ENCODE measurements around the gene SF3B6. TPM values are rescaled to one million over a fixed set of nuclear protein-coding genes. Genes with fewer than 3 reads are reported as not detected.

The SF3B6 gene
- total RNA-seq, 1 experiment from 2014 or later: 132 TPM

DNA sequence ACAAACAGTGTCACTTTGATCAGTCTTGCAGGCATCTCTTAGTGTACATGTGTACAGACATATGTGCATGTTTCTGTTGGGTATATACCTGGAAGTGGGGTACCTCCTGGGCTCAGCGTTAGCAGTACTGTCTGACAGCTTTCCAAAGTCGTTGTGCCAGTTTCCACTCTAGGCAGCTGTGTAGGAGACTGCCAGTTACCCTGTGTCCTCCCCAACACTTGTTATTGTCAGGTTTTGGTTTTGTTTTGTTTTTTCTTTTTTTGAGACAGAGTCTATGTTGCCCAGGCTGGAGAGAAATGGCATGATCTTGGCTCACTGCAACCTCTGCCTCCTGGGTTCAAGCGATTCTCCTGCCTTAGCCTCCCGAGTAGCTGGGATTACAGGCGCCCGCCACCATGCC lies 20.4 kb downstream of the SF3B6 start:
- H3K27ac ChIP-seq (ENCODE audit: insufficient read length, low read depth, low read length): no peak overlapping the region
- no peak overlapping the region for H3K23ac ChIP-seq (ENCODE audit: insufficient read length, low read depth, low read length)
- TF ChIP-seq, protein P1, sequence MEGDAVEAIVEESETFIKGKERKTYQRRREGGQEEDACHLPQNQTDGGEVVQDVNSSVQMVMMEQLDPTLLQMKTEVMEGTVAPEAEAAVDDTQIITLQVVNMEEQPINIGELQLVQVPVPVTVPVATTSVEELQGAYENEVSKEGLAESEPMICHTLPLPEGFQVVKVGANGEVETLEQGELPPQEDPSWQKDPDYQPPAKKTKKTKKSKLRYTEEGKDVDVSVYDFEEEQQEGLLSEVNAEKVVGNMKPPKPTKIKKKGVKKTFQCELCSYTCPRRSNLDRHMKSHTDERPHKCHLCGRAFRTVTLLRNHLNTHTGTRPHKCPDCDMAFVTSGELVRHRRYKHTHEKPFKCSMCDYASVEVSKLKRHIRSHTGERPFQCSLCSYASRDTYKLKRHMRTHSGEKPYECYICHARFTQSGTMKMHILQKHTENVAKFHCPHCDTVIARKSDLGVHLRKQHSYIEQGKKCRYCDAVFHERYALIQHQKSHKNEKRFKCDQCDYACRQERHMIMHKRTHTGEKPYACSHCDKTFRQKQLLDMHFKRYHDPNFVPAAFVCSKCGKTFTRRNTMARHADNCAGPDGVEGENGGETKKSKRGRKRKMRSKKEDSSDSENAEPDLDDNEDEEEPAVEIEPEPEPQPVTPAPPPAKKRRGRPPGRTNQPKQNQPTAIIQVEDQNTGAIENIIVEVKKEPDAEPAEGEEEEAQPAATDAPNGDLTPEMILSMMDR (conservative IDR thresholded peaks at IDR 0.05): no peak
- H3K79me1 ChIP-seq (ENCODE audit: insufficient read depth, low read depth, low read length, poor library complexity, severe bottlenecking): no peaks in the 10 kb centered on the region
- H2BK20ac ChIP-seq (ENCODE audit: low read depth, low read length, poor library complexity, severe bottlenecking): no peak overlapping the region
- no peak overlapping the region for H3K9ac ChIP-seq (ENCODE audit: extremely low read depth, insufficient read length, low read length)
- H3K27me3 ChIP-seq (ENCODE audit: insufficient read depth, low read length): no peaks in the 10 kb centered on the region
- no peak overlapping the region for H4K91ac ChIP-seq (ENCODE audit: insufficient read length, low read depth, low read length)
- WGBS (ENCODE audit: extremely low coverage, insufficient read length, low lambda C conversion rate): no CpG with 5 or more reads among the region's 6 CpGs
- H4K20me1 ChIP-seq (ENCODE audit: control insufficient read depth, insufficient read depth, insufficient read length): no peaks in the 10 kb centered on the region
- Mint-ChIP-seq H3K36me3 (ENCODE audit: insufficient read depth in 1 of 3, low read depth in 3 of 3) (peaks cover 17 to 26% (median 18%) of the 10 kb centered on the region in 3 experiments), H3K27me3 (ENCODE audit: low read depth) (no peaks in the 10 kb centered on the region), H3K4me3 (no peak overlapping the region), H3K9me3 (no peaks in the 10 kb centered on the region), H3K4me1 (peaks cover 0 to 3% of the 10 kb centered on the region in 2 experiments; a peak in 2 of 4 replicates), H3K27ac (no peak overlapping the region)
- no peak overlapping the region for H2BK15ac ChIP-seq (ENCODE audit: low read depth, low read length)
- H3K23me2 ChIP-seq (ENCODE audit: insufficient read length, low read depth, low read length, poor library complexity, severe bottlenecking): no peaks in the 10 kb centered on the region
- no peaks in the 10 kb centered on the region for H3K9me3 ChIP-seq (ENCODE audit: control insufficient read depth, low read depth, low read length)
- H2BK120ac ChIP-seq (ENCODE audit: low read depth, low read length, poor library complexity, severe bottlenecking): no peak overlapping the region
- no peak overlapping the region for H2AK5ac ChIP-seq (ENCODE audit: insufficient read length, low read length)
- H3T11ph ChIP-seq (ENCODE audit: low read length): no peak overlapping the region
- H3K4me1 ChIP-seq (ENCODE audit: insufficient read depth, low read length): no peaks in the 10 kb centered on the region
- H2AFZ ChIP-seq (ENCODE audit: low read length): no peak overlapping the region
- no peak overlapping the region for H2BK12ac ChIP-seq (ENCODE audit: insufficient read length, low read depth, low read length)
- no peak overlapping the region for H3K18ac ChIP-seq (ENCODE audit: insufficient read length, low read depth, low read length)
- H3K56ac ChIP-seq (ENCODE audit: insufficient read length, low read depth, low read length): no peak overlapping the region
- H3K4me2 ChIP-seq (ENCODE audit: insufficient read depth, insufficient read length, low read length): no peak overlapping the region
- no peak overlapping the region for H3K4ac ChIP-seq (ENCODE audit: low read depth, low read length)
- H2BK5ac ChIP-seq (ENCODE audit: insufficient read length, low read length): no peak overlapping the region
- no peaks in the 10 kb centered on the region for H3K79me2 ChIP-seq (ENCODE audit: insufficient read depth, low read length)
- H3K14ac ChIP-seq (ENCODE audit: insufficient read depth, low read length): no peak overlapping the region
- no peak overlapping the region for H4K5ac ChIP-seq (ENCODE audit: insufficient read length, low read depth, low read length)
- no peak overlapping the region for H4K8ac ChIP-seq (replicated peaks; ENCODE audit: insufficient read length, low read depth, low read length)
- DNase-seq: no peak
